ENCODE results near the gene MAP7. TPM values are rescaled to one million over a fixed set of nuclear protein-coding genes. Genes with fewer than 3 reads are reported as not detected.

The MAP7 gene
- total and polyA plus RNA-seq, 9 of the 15 experiments (the other 6 are each of a cell fraction or from before 2014, with no cell fraction given) = 0.76 to 7.7 (median 3.9) TPM

DNA sequence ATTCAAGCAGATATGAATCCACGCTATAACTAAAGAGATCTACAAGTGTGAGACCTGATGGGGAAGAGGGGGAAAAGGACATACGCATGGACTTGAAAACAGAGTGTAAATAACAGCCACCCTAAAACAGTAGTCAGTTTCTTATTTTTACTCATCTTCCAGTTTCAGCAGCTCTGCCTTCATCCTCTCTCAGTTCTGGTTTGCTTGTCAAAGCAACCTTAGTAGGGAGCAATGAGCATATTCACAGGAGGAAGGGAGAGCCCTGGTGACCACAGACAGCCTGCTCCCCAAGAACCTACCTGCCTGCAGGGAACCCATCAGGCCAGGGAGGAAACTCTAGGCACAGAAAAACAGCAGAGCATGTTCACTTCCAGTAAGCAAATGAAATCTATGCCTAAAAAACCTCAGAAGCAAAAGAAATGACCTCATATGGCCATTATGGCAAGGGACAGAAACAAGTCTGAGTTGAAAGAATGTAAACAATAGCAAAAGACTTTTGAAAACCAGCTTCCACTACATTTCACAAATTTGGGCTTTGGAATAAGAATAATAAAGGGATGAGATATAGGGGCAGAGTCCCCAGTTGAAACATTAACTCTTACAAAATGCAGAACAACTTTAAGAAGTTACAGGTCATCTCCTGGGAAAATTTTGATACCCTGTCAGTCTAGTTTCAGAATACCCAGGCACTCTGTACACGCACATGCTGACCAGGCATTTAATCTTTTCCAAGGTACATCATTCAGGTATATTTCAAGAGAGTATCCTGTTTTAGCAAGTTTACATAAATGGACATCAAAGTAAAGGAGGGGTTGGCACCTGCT, 139.8 kb downstream of the MAP7 start:
- ChIA-PET CTCF (ENCODE audit: low intra/inter-chr PET ratio) (no interaction called here), POLR2A (interaction anchor here (1.0 kb wide), 1 partner anchor 21 kb away, joined by 3 read pairs; no protein-coding TSS in a partner anchor)
- BruUV-seq (replicated peaks) = no TSS peak
- H2AFZ ChIP-seq (ENCODE audit: low read depth, low read length) = no peak overlapping the region
- intact Hi-C loops (cut with micrococcal nuclease) (no loop called here), in situ Hi-C loops (cut with MboI) (no loop called here)
- 42% methylated on average over 3 of the region's 3 CpGs for WGBS (ENCODE audit: insufficient coverage, low coverage, missing lambda C conversion rate)
- no peak overlapping the region for H3K4me3 ChIP-seq
- 0 out of 5 replicates have a peak, but pooled peaks cover 0 to 8% of the 10 kb centered on the region in 2 experiments for H3K27me3 ChIP-seq (ENCODE audit: control insufficient read depth in 2 of 2, insufficient read depth in 2 of 2, low read length in 2 of 2)
- no peaks in the 10 kb centered on the region for H3K36me3 ChIP-seq (ENCODE audit: control insufficient read depth, insufficient read depth, low read length)
- no peaks in the 10 kb centered on the region for H3K79me2 ChIP-seq (ENCODE audit: control insufficient read depth, insufficient read depth, low read length)
- no peak for DNase-seq (ENCODE audit: extremely low read depth in 1 of 4, low spot score in 3 of 4)
- H3K9me1 ChIP-seq (ENCODE audit: control insufficient read depth, insufficient read depth, low read length) = no peaks in the 10 kb centered on the region
- H4K20me1 ChIP-seq (replicated peaks; ENCODE audit: control insufficient read depth, insufficient read depth, low read length) = no peaks in the 10 kb centered on the region
- no peaks in the 10 kb centered on the region for H3K9me3 ChIP-seq (replicated peaks; ENCODE audit: control insufficient read depth, insufficient read depth, low read depth, low read length)
- H3K27ac ChIP-seq (ENCODE audit: extremely low read depth, low read depth, low read length) = no peak overlapping the region
- H3K4me2 ChIP-seq (ENCODE audit: insufficient read depth, low read length) = no peak overlapping the region
- TF ChIP-seq, protein P1, sequence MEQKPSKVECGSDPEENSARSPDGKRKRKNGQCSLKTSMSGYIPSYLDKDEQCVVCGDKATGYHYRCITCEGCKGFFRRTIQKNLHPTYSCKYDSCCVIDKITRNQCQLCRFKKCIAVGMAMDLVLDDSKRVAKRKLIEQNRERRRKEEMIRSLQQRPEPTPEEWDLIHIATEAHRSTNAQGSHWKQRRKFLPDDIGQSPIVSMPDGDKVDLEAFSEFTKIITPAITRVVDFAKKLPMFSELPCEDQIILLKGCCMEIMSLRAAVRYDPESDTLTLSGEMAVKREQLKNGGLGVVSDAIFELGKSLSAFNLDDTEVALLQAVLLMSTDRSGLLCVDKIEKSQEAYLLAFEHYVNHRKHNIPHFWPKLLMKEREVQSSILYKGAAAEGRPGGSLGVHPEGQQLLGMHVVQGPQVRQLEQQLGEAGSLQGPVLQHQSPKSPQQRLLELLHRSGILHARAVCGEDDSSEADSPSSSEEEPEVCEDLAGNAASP (IDR thresholded peaks at IDR 0.05) = no peak
- TF ChIP-seq C11orf30 (IDR thresholded peaks at IDR 0.05; ENCODE audit: low read depth) = 0 out of 2 replicates have a peak, but pooled peaks have one; percentile 29
- peak; percentile 64 for TF ChIP-seq ZNF316 (IDR thresholded peaks at IDR 0.05)
- no peak for TF ChIP-seq NCOA1 (IDR thresholded peaks at IDR 0.05; ENCODE audit: low read depth)
- peaks cover 0 to 6% of the 10 kb centered on the region in 2 experiments; a peak in 3 of 5 replicates for H3K4me1 ChIP-seq (replicated peaks in 1 of 2; ENCODE audit: control insufficient read depth in 2 of 2, insufficient read depth in 2 of 2, low read length in 2 of 2)
- no peak for ATAC-seq
- H3K9ac ChIP-seq (ENCODE audit: insufficient read depth in 1 of 2, low read depth in 2 of 2, low read length in 2 of 2) = no peak overlapping the region
- no peak for FAIRE-seq
